WTC11 (cell line): ENCODE data around the gene ZFP64.
"Not testable (repeated sequence)": the region's sequence is repeated elsewhere in the genome, so short reads cannot be mapped to it uniquely, and the experiment has no call there.

Experiments used
- JUN ChIP-seq: sonication (generic); formaldehyde crosslinking; IDR thresholded peaks from 2 replicates; pipeline ENCODE4 v1.8.0; 2023; ENCODE audit warnings: mild to moderate bottlenecking, missing genetic modification reagents
- OVOL2 ChIP-seq: fragments of 250-450 bp; sonication (Bioruptor Pico); IDR thresholded peaks from 2 replicates; pipeline ENCODE4 v1.9.0; 2021; ENCODE audit warnings: mild to moderate bottlenecking, borderline replicate concordance
- ZNF121 ChIP-seq: sonication (generic); formaldehyde crosslinking; IDR thresholded peaks from 2 replicates; pipeline ENCODE4 v1.8.0; 2023; ENCODE audit warnings: missing genetic modification reagents
- ZNF138 ChIP-seq: sonication (generic); formaldehyde crosslinking; conservative IDR thresholded peaks from 2 replicates; pipeline ENCODE4 v1.8.1; 2022; ENCODE audit warnings: mild to moderate bottlenecking, moderate library complexity, missing genetic modification reagents
- TF ChIP-seq, protein P1 (sequence below): sonication (generic); formaldehyde crosslinking; IDR thresholded peaks from 2 replicates; pipeline ENCODE4 v1.8.1; 2022; ENCODE audit warnings: low read depth, missing genetic modification reagents, borderline replicate concordance
- TF ChIP-seq, protein P2 (sequence below): fragments of 200-600 bp; IDR thresholded peaks from 2 replicates; pipeline ENCODE4 v1.8.0; 2022; ENCODE audit warnings: antibody characterized with exemption
- TF ChIP-seq, protein P3 (sequence below): fragments of 250-450 bp; sonication (Bioruptor Pico); IDR thresholded peaks from 2 replicates; pipeline ENCODE4 v2.1.2; 2022; ENCODE audit warnings: mild to moderate bottlenecking, moderate library complexity
- TF ChIP-seq, protein P4 (sequence below): sonication (generic); formaldehyde crosslinking; IDR thresholded peaks from 2 replicates; pipeline ENCODE4 v1.8.1; 2023; ENCODE audit warnings: mild to moderate bottlenecking, missing genetic modification reagents, moderate library complexity

DNA sequence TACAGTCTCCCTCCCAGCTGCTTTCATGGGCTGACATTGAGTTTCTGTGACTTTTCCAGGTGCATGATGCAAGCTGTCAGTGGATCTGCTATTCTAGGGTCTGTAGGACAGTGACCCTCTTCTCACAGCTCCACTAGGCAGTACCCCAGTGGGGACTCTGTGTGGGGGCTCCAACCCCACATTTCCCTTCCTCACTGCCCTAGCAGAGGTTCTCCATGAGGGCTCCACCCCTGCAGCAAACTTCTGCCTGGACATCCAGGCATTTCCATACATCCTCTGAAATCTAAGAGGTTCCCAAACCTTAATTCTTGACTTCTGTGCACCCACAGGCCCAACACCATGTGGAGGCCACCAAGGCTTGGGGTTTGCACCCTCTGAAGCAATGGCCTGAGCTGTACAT, 29.3 kb upstream of the ZFP64 start:
- TF ChIP-seq, protein P1, sequence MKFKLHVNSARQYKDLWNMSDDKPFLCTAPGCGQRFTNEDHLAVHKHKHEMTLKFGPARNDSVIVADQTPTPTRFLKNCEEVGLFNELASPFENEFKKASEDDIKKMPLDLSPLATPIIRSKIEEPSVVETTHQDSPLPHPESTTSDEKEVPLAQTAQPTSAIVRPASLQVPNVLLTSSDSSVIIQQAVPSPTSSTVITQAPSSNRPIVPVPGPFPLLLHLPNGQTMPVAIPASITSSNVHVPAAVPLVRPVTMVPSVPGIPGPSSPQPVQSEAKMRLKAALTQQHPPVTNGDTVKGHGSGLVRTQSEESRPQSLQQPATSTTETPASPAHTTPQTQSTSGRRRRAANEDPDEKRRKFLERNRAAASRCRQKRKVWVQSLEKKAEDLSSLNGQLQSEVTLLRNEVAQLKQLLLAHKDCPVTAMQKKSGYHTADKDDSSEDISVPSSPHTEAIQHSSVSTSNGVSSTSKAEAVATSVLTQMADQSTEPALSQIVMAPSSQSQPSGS (CRISPR knock-in tag) = not testable (repeated sequence)
- TF ChIP-seq, protein P2, sequence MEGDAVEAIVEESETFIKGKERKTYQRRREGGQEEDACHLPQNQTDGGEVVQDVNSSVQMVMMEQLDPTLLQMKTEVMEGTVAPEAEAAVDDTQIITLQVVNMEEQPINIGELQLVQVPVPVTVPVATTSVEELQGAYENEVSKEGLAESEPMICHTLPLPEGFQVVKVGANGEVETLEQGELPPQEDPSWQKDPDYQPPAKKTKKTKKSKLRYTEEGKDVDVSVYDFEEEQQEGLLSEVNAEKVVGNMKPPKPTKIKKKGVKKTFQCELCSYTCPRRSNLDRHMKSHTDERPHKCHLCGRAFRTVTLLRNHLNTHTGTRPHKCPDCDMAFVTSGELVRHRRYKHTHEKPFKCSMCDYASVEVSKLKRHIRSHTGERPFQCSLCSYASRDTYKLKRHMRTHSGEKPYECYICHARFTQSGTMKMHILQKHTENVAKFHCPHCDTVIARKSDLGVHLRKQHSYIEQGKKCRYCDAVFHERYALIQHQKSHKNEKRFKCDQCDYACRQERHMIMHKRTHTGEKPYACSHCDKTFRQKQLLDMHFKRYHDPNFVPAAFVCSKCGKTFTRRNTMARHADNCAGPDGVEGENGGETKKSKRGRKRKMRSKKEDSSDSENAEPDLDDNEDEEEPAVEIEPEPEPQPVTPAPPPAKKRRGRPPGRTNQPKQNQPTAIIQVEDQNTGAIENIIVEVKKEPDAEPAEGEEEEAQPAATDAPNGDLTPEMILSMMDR = not testable (repeated sequence)
- TF ChIP-seq JUN, ZNF121, ZNF138, OVOL2 (CRISPR knock-in tag): not testable (repeated sequence)
- TF ChIP-seq, protein P3, sequence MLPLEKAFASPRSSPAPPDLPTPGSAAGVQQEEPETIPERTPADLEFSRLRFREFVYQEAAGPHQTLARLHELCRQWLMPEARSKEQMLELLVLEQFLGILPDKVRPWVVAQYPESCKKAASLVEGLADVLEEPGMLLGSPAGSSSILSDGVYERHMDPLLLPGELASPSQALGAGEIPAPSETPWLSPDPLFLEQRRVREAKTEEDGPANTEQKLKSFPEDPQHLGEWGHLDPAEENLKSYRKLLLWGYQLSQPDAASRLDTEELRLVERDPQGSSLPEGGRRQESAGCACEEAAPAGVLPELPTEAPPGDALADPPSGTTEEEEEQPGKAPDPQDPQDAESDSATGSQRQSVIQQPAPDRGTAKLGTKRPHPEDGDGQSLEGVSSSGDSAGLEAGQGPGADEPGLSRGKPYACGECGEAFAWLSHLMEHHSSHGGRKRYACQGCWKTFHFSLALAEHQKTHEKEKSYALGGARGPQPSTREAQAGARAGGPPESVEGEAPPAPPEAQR (CRISPR knock-in tag) = not testable (repeated sequence)
- TF ChIP-seq, protein P4, sequence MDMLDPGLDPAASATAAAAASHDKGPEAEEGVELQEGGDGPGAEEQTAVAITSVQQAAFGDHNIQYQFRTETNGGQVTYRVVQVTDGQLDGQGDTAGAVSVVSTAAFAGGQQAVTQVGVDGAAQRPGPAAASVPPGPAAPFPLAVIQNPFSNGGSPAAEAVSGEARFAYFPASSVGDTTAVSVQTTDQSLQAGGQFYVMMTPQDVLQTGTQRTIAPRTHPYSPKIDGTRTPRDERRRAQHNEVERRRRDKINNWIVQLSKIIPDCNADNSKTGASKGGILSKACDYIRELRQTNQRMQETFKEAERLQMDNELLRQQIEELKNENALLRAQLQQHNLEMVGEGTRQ (CRISPR knock-in tag) = not testable (repeated sequence)
